Spleen (tissue), 7 donors: ENCODE data around the gene GBA2.

Experiments
- POLR2A ChIP-seq, 3 donors: fragments of 450-650 bp; IDR thresholded peaks; one replicate each; pipeline ENCODE4 v1.5.1; 2017; ENCODE audit warnings: antibody characterized with exemption in 3 of 3, mild to moderate bottlenecking in 1 of 3
- POLR2AphosphoS5 ChIP-seq, 3 donors: sonication (generic); formaldehyde crosslinking; IDR thresholded peaks; one replicate each; pipeline ENCODE4 v1.5.1; 2017; ENCODE audit warnings: antibody characterized with exemption in 3 of 3
- TF ChIP-seq, protein P1 (sequence below), 11 experiments: fragments of 200-600 bp in 7 of 11; fragments of 450-650 bp in 4 of 11; sonication (generic) in 4 of 11; IDR thresholded peaks in 8 of 11; conservative IDR thresholded peaks in 3 of 11; 1 replicate in 7 of 11; 2 replicates in 4 of 11; pipeline versions ENCODE4 v1.4.0 to v1.8.0; 2016 to 2021; ENCODE audit warnings: antibody characterized with exemption in 11 of 11, inconsistent platforms in 4 of 11, mild to moderate bottlenecking in 1 of 11
- donor health status: DM: no; HTN: no; CAD: no; lungs with moderate emphysema.
- donor health status: DM: no; HTN: no; CAD: no.
- donor health status: DM: no; HTN: no; CAD: no.

DNA sequence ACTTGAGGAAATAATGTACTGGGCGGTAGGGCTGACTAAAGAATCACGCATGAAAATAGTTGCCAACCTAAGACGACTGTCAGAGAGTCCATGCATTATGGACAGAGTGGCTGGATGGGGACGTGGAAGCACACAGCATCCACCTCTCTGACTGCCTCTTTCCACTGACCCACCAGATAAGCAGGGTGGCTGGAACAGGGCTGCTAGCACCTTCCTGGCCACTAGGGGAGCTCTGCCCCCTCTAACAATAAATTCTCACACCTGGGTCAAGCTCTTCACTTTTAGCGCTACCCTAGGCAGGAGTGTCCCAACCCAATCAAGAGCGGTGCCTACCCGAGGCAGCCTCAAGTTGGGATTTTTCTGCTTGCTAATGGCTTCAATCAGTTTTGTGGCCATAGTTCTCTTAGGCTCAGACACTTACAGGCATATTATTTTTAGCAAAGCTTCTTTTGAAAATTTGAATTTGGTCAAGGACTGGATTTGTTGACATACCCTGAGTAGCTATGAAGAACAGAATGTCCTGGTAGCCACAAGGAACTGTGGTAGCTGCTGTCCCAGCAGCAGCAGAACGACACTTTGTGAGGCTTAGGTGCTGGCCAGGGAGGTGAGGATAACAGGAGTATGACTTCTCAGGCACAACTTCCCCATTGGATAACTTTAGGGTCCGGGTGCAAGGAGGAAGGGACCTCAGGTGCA is 52.4 kb downstream of the GBA2 start:
- TF ChIP-seq, protein P1, sequence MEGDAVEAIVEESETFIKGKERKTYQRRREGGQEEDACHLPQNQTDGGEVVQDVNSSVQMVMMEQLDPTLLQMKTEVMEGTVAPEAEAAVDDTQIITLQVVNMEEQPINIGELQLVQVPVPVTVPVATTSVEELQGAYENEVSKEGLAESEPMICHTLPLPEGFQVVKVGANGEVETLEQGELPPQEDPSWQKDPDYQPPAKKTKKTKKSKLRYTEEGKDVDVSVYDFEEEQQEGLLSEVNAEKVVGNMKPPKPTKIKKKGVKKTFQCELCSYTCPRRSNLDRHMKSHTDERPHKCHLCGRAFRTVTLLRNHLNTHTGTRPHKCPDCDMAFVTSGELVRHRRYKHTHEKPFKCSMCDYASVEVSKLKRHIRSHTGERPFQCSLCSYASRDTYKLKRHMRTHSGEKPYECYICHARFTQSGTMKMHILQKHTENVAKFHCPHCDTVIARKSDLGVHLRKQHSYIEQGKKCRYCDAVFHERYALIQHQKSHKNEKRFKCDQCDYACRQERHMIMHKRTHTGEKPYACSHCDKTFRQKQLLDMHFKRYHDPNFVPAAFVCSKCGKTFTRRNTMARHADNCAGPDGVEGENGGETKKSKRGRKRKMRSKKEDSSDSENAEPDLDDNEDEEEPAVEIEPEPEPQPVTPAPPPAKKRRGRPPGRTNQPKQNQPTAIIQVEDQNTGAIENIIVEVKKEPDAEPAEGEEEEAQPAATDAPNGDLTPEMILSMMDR (IDR thresholded peaks at IDR 0.05 in 8 of 11, conservative IDR thresholded peaks at IDR 0.05 in 3 of 11), result peak; percentile 63 to 95 (median 90)
- TF ChIP-seq POLR2AphosphoS5 (IDR thresholded peaks at IDR 0.05) (peak in 2 of 3 donors; percentile 50 to 78), POLR2A (IDR thresholded peaks at IDR 0.05) (no peak)
